A673 (cell line): ENCODE data around the gene SLC25A26. TPM values are rescaled to one million over a fixed set of nuclear protein-coding genes. Genes with fewer than 3 reads are reported as not detected.

Experiments
- BruUV-seq: library from RNA; stranded (reverse); fragments of 400-500 nt; replicated peaks from 2 replicates; lab custom pipeline; 2021; lab: Mats Ljungman, UMichigan
- CTCF ChIA-PET: fragments of 300-600 bp; sonication (Branson Sonifier 250); formaldehyde crosslinking; loops from one replicate; lab custom pipeline; 2022; ENCODE audit warnings: antibody characterized with exemption; lab: Charles Lee
- POLR2A ChIA-PET: fragments of 300-600 bp; sonication (Branson Sonifier 250); formaldehyde crosslinking; loops from one replicate; lab custom pipeline; 2022; ENCODE audit warnings: antibody characterized with exemption; ENCODE audit not compliant: low non-redundant PET; lab: Charles Lee
- DNase-seq: peaks from one replicate; pipeline ENCODE4 v3.0.0-alpha.2; 2015; ENCODE audit warnings: low spot score
- H3K27ac ChIP-seq: fragments of 200-600 bp; sonication (generic); 2 replicates; pipeline ENCODE4 v1.5.1; 2016; ENCODE audit warnings: mixed run types, low read depth, mild to moderate bottlenecking, mixed read lengths, antibody characterized with exemption, low read length; ENCODE audit not compliant: poor library complexity, severe bottlenecking
- H3K27me3 ChIP-seq: fragments of 200-600 bp; sonication (generic); replicated peaks from 2 replicates; pipeline ENCODE4 v1.6.1; 2017; ENCODE audit warnings: mixed run types, low read depth, mild to moderate bottlenecking, mixed read lengths, antibody characterized with exemption, low read length; ENCODE audit not compliant: insufficient read depth, poor library complexity
- H3K36me3 ChIP-seq: fragments of 200-600 bp; sonication (generic); 2 replicates; pipeline ENCODE4 v1.6.1; 2016; ENCODE audit warnings: mixed run types, mild to moderate bottlenecking, mixed read lengths, antibody characterized with exemption, low read length; ENCODE audit not compliant: insufficient read depth, poor library complexity, severe bottlenecking
- H3K4me1 ChIP-seq: fragments of 200-600 bp; sonication (generic); 2 replicates; pipeline ENCODE4 v1.6.1; 2017; ENCODE audit warnings: mixed run types, mild to moderate bottlenecking, mixed read lengths, antibody characterized with exemption, low read length; ENCODE audit not compliant: insufficient read depth, poor library complexity, severe bottlenecking
- H3K4me3 ChIP-seq: fragments of 200-600 bp; sonication (generic); 2 replicates; pipeline ENCODE4 v1.5.1; 2016; ENCODE audit warnings: low read depth, mixed run types, mild to moderate bottlenecking, mixed read lengths, low read length; ENCODE audit not compliant: poor library complexity, severe bottlenecking
- H3K9me3 ChIP-seq: fragments of 200-600 bp; sonication (generic); 2 replicates; pipeline ENCODE4 v1.6.1; 2016; ENCODE audit warnings: mixed run types, low read depth, mild to moderate bottlenecking, mixed read lengths, antibody characterized with exemption, low read length; ENCODE audit not compliant: poor library complexity, severe bottlenecking
- EZH2 ChIP-seq: fragments of 200-600 bp; sonication (generic); IDR thresholded peaks from 2 replicates; pipeline ENCODE4 v1.6.1; 2017; ENCODE audit warnings: borderline replicate concordance, low read depth, mild to moderate bottlenecking, mixed read lengths, antibody characterized with exemption, low read length; ENCODE audit not compliant: poor library complexity, severe bottlenecking
- intact Hi-C: fragments of 100-400 bp; cut with micrococcal nuclease; formaldehyde crosslinking; loops from one replicate; pipeline ENCODE4 v1.10.0; 2022; ENCODE audit not compliant: unreplicated experiment
- total RNA-seq: library from RNA; stranded (reverse); gene quantifications from 2 replicates; pipeline ENCODE4 v1.2.3, GENCODE V29; 2021
- TF ChIP-seq, protein P1 (sequence below): fragments of 300-800, 200-600 bp; sonication (generic); conservative IDR thresholded peaks from 2 replicates; pipeline ENCODE4 v1.5.1; 2017; ENCODE audit warnings: low read depth, mild to moderate bottlenecking, antibody characterized with exemption, low read length, moderate library complexity, mixed read lengths

Gene SLC25A26
- total RNA-seq, 1 experiment from 2014 or later: 8.9 TPM

DNA sequence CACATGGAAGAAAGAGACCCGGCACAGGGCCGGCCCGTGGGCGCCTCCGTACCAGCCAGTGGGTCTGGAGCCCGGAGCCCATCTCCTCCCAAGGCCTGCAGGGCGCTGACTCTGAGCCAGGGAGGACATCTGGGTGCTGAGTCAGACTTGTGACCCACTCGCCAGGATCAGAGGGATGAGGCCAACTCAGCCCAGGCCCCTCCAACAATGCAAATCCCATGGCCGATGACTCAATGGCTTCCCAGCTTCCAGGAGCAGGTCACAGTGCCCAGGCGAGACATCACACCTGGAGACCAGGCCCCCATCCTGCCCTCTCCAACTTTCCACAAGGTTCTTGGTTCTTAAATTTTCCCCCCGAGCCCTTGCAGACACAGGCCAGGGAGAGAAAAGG, 184.9 kb downstream of the SLC25A26 start:
- Histone ChIP-seq H3K9me3 (no peaks in the 10 kb centered on the region), H3K27me3 (no peaks in the 10 kb centered on the region), H3K27ac (no peak overlapping the region), H3K4me1 (no peaks in the 10 kb centered on the region), H3K36me3 (no peaks in the 10 kb centered on the region), H3K4me3 (no peak overlapping the region)
- TF ChIP-seq, protein P1, sequence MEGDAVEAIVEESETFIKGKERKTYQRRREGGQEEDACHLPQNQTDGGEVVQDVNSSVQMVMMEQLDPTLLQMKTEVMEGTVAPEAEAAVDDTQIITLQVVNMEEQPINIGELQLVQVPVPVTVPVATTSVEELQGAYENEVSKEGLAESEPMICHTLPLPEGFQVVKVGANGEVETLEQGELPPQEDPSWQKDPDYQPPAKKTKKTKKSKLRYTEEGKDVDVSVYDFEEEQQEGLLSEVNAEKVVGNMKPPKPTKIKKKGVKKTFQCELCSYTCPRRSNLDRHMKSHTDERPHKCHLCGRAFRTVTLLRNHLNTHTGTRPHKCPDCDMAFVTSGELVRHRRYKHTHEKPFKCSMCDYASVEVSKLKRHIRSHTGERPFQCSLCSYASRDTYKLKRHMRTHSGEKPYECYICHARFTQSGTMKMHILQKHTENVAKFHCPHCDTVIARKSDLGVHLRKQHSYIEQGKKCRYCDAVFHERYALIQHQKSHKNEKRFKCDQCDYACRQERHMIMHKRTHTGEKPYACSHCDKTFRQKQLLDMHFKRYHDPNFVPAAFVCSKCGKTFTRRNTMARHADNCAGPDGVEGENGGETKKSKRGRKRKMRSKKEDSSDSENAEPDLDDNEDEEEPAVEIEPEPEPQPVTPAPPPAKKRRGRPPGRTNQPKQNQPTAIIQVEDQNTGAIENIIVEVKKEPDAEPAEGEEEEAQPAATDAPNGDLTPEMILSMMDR: no peak
- TF ChIP-seq EZH2: no peak
- ChIA-PET POLR2A (no interaction called here), CTCF (no interaction called here)
- no peak for DNase-seq
- intact Hi-C loops: loop anchor here (2.0 to 10.0 kb wide), 2 partner anchors 89 to 413 kb away; no protein-coding TSS in a partner anchor
- BruUV-seq: no TSS peak

DNA sequence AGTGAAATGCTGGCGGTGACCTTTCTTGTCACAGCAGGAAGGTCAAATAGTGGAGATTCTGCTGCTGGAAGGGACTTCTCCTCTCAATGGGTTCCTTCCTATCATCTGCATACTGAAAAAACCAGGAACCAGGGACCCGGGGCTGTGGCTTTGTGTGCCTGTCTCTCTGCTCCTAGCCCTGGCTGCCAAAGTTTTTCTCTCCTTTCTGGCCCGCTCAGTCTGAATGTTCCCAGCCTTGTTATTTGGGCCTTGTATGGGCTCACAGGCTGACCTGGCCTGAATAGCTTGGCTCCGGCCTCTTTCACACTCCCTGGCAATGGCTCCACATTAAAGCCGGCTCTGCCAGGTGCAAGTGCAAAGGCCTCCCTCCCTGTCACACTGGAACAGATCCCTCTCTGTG, 185.4 kb downstream of the SLC25A26 start:
- no peak for DNase-seq
- no TSS peak for BruUV-seq
- no peak for TF ChIP-seq EZH2
- TF ChIP-seq, protein P1: no peak
- no peaks in the 10 kb centered on the region for H3K9me3 ChIP-seq
- H3K4me3 ChIP-seq: no peak overlapping the region
- CTCF ChIA-PET: no interaction called here
- H3K4me1 ChIP-seq: no peaks in the 10 kb centered on the region
- no peaks in the 10 kb centered on the region for H3K27me3 ChIP-seq
- H3K27ac ChIP-seq: no peak overlapping the region
- POLR2A ChIA-PET: no interaction called here
- H3K36me3 ChIP-seq: no peaks in the 10 kb centered on the region
- intact Hi-C loops: loop anchor here (2.0 to 10.0 kb wide), 2 partner anchors 89 to 413 kb away; no protein-coding TSS in a partner anchor

DNA sequence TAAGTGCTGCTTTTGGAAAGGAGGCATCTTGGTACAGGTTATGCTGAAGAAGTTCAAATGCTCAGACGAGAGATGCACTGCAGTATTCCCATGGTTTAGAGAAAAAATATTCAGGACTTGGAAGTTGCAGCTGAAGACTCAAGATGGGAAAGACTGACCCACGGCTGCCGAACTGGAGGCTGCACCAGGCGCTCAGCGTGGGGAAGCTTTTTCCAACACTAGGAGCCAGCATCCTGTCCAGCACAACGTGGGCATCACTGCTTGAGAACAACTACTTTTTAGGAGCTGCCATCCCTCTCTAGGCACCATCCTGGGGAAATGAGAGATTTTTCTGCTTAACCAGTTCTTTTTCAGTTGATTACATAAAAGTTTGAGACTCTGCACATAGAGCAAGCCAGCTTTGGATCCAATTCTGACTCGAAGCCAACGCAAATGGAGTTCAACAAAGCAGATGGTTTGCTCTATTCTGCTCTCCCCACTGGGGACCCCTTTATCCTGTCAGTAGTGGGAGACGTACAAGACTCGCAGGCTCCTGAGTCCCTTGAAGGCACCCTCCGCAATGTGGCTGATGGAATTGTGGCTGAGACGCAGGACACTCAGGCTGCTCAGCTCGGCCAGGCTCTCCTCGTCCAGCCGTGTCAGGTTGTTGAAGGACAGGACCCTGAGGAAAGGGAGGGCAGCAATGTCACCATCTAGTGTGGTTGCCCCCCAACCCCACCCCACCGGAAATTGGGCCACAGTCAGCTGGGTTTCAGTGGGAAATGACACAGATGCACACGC, 186.2 kb downstream of the SLC25A26 start:
- H3K27ac ChIP-seq: no peak overlapping the region
- no peaks in the 10 kb centered on the region for H3K27me3 ChIP-seq
- DNase-seq: no peak
- TF ChIP-seq, protein P1: no peak
- TF ChIP-seq EZH2: no peak
- no peak overlapping the region for H3K4me3 ChIP-seq
- H3K4me1 ChIP-seq: no peaks in the 10 kb centered on the region
- H3K9me3 ChIP-seq: no peaks in the 10 kb centered on the region
- no peaks in the 10 kb centered on the region for H3K36me3 ChIP-seq
- POLR2A ChIA-PET: no interaction called here
- CTCF ChIA-PET: interaction anchor here (1.4 kb wide), 1 partner anchor 415 kb away, joined by 4 read pairs; no protein-coding TSS in a partner anchor
- intact Hi-C loops: loop anchor here (2.0 to 10.0 kb wide), 2 partner anchors 88 to 412 kb away; no protein-coding TSS in a partner anchor
- BruUV-seq: no TSS peak
